NCI-H2081 (cell line): ENCODE measurements around the gene PRKCE.
"Not testable (repeated sequence)": the region's sequence is repeated elsewhere in the genome, so short reads cannot be mapped to it uniquely, and the experiment has no call there.

Source experiments
- DNase-seq, 2 experiments: peaks; one replicate each; lab custom pipeline; 2025; lab: John Stamatoyannopoulos, UW

PRKCE gene

GRCh38 chr2:45889620-45890370 lies 238.3 kb downstream of the PRKCE start:
- DNase-seq, result no peak

GRCh38 chr2:45890371-45890646 lies 238.8 kb downstream of the PRKCE start:
- DNase-seq, result not testable (repeated sequence)

GRCh38 chr2:45890819-45891218 lies 239.3 kb downstream of the PRKCE start:
- DNase-seq, result no peak

- peak in 1 of 2 experiments; percentile 27 for DNase-seq
These were observed 240.4 kb downstream of the PRKCE start for GRCh38 chr2:45891719-45892424.

- DNase-seq, result peak in 1 of 2 experiments; percentile 83
These were observed 240.9 kb downstream of the PRKCE start for GRCh38 chr2:45892425-45892745.

- DNase-seq, result peak; percentile 23 to 83
These were observed 241.3 kb downstream of the PRKCE start for GRCh38 chr2:45892757-45893156.

GRCh38 chr2:45894211-45894610 lies 242.7 kb downstream of the PRKCE start:
- no peak for DNase-seq

GRCh38 chr2:45895241-45895861 lies 243.9 kb downstream of the PRKCE start:
- DNase-seq, result no peak

- no peak for DNase-seq
These were observed 244.8 kb downstream of the PRKCE start for GRCh38 chr2:45896311-45896710.

- DNase-seq, result no peak
These were observed 246.4 kb downstream of the PRKCE start for GRCh38 chr2:45897842-45898241.

- no peak for DNase-seq
These were observed 247.3 kb downstream of the PRKCE start for GRCh38 chr2:45898819-45899218.

- no peak for DNase-seq
These were observed 248.5 kb downstream of the PRKCE start for GRCh38 chr2:45899926-45900325.

- DNase-seq, result no peak
These were observed 250.1 kb downstream of the PRKCE start for GRCh38 chr2:45901468-45902032.

GRCh38 chr2:45902380-45902779 lies 250.9 kb downstream of the PRKCE start:
- DNase-seq, result no peak

GRCh38 chr2:45902781-45903375 lies 251.4 kb downstream of the PRKCE start:
- no peak for DNase-seq

GRCh38 chr2:45904267-45904945 lies 252.9 kb downstream of the PRKCE start:
- no peak for DNase-seq

GRCh38 chr2:45904946-45905631 lies 253.6 kb downstream of the PRKCE start:
- no peak for DNase-seq

GRCh38 chr2:45905632-45905958 lies 254.1 kb downstream of the PRKCE start:
- peak in 1 of 2 experiments; percentile 27 for DNase-seq

GRCh38 chr2:45907592-45907991 lies 256.1 kb downstream of the PRKCE start:
- no peak for DNase-seq

GRCh38 chr2:45908316-45909170 lies 257.1 kb downstream of the PRKCE start:
- DNase-seq, result no peak

GRCh38 chr2:45909171-45909565 lies 257.7 kb downstream of the PRKCE start:
- no peak for DNase-seq
